Astrocyte of the cerebellum (primary cell): ENCODE results near the gene TTLL6.
A peak's percentile ranks its signal among the peaks of the same experiment; 100 is the strongest.

Experiments used
- DNase-seq: peaks from one replicate; pipeline ENCODE4 v3.0.0-alpha.2; 2011; ENCODE audit warnings: low read depth
- H3K4me3 ChIP-seq: 2 replicates; pipeline ENCODE4 v1.5.1; 2011; ENCODE audit warnings: mild to moderate bottlenecking, low read depth, low read length, moderate library complexity
- in situ Hi-C: cut with HindIII; loops from 2 replicates; pipeline ENCODE4 v1.10.0; 2017; ENCODE audit warnings: low sequenced_read_pairs
- TF ChIP-seq, protein P1 (sequence below): IDR thresholded peaks from 2 replicates; pipeline ENCODE4 v1.5.1; 2012; ENCODE audit warnings: low read length, low read depth, moderate library complexity, mild to moderate bottlenecking; ENCODE audit errors: missing control alignments

The TTLL6 gene

DNA sequence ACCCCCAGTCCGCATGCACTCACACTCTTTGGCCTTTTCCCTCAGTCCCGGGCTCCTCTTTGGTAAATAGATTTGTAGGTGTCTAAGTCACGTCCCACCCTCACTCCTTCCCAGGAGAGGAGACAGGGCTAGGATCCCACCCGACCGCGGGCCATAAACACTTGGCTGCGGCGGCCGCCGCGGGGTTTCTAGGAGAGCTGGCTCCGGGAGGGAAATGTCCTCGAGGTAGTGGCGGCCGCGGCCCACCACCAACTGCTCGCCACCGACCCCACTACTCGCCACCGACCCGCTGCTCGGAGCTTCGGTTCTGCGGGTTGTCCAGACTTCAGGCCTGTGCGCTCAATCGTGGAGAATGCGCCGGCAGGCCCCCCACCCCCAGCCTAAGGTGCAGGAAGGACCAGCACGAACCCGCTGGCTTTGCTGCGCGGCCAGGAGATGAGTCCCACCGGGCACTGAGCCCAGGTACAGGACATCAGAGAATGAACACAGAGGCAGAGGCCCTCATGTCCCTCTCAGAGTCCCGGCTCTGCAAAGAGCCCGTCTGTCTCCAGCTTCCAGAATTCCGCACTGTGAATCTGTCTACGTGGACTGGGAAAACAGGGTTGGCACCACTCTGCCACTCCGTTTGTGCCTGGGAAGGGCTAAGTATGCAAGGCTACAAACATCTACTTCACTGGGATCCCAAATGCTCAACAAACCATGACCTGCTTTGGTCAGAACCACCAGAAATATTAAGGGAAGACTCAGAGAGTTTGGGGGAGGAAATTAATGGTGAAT is 91.6 kb downstream of the TTLL6 start:
- TF ChIP-seq, protein P1, sequence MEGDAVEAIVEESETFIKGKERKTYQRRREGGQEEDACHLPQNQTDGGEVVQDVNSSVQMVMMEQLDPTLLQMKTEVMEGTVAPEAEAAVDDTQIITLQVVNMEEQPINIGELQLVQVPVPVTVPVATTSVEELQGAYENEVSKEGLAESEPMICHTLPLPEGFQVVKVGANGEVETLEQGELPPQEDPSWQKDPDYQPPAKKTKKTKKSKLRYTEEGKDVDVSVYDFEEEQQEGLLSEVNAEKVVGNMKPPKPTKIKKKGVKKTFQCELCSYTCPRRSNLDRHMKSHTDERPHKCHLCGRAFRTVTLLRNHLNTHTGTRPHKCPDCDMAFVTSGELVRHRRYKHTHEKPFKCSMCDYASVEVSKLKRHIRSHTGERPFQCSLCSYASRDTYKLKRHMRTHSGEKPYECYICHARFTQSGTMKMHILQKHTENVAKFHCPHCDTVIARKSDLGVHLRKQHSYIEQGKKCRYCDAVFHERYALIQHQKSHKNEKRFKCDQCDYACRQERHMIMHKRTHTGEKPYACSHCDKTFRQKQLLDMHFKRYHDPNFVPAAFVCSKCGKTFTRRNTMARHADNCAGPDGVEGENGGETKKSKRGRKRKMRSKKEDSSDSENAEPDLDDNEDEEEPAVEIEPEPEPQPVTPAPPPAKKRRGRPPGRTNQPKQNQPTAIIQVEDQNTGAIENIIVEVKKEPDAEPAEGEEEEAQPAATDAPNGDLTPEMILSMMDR: no peak
- DNase-seq: no peak
- in situ Hi-C loops: no loop called here
- H3K4me3 ChIP-seq: no peak overlapping the region

DNA sequence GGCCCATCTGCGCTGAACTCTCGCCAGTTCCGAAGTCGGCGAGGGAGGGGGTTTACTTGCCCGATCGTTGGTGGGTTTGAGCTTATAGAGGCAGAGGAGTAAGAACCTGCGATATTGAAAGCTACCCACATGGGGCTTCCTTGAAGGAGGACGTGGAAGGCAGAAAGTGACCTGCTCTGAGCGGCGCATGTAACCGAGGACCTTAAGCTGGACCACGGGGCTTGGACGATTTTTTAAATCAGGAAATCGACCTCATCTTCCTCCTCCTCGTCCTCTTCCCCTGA is 92.1 kb downstream of the TTLL6 start:
- in situ Hi-C loops: no loop called here
- no peak overlapping the region for H3K4me3 ChIP-seq
- TF ChIP-seq, protein P1: no peak
- DNase-seq: no peak

DNA sequence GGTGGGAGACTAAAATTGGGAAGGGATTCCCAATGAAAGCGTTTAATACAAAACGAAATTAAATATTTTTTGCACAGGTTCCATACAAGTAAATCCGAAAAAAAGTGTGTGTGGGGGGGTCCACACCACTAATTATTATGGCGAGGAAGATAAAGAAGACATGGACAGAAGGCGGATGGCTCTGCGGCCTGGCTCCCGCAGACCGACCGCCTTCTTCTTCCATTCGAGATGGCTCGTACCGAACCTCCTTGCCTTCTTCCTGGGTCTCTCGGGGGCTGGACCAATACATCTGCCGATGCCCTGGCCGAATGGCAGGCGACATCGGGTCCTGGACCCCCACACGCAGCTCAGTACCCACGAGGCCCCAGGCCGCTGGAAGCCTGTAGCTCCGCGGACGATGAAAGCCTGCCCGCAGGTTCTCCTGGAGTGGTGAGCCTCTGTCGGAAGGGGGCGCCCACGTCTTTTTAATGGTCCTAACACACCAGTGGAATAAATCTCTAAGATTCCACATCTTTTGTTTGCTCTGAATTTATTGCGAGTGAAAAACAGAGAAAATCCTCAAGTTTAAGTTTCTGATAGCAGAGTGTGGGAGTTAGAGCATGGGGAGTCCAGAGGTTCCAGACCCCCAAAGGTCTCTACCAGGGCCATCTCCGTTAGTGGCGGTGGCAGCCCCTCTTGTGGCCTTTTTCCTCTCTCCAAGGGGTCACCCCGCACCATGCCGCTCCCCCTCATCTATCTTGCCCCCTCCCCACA is 92.6 kb downstream of the TTLL6 start:
- peak; percentile 57 for DNase-seq
- in situ Hi-C loops: no loop called here
- no peak overlapping the region for H3K4me3 ChIP-seq
- TF ChIP-seq, protein P1: peak; percentile 81

DNA sequence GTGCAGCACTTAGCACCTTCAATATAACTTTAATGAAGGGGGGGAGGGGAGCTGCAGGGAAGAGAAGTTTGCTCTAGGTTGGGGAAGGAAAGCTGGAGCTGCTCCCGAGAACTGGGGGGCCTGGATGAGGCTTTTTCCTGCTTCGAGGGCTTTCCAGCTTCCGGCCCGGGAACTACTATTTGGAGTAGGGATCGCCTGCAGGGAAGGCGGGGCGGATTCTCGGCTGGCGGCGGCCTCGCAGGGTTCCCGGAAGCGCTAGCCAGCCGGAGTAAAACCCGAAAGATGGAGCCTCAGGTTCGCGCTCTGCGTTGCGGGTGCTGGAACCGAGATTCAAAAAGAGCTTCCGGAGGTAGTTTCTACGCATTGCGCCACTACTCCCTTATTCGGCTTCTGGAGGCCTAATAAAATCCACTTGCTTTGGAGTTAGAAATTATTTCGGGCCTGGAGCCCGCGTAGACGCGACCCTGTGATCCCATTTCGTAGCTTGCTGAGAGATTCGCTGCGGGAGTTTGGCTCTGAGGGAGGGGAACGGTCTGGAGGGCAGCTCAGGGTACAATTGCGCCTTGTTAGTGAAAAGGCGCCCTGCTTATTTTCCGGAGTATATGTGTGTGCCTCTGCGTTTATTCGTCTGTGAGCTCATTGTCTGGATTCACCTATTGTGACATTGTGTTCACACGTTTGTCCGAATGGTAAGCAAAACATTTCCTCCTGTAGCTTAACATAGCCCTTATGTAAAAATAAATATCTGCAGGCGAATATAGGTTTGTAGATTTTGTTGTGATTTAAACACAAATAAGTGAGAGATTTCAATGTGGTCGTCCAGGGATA is 93.4 kb downstream of the TTLL6 start:
- DNase-seq: no peak
- in situ Hi-C loops: no loop called here
- TF ChIP-seq, protein P1: no peak
- H3K4me3 ChIP-seq: no peak overlapping the region

DNA sequence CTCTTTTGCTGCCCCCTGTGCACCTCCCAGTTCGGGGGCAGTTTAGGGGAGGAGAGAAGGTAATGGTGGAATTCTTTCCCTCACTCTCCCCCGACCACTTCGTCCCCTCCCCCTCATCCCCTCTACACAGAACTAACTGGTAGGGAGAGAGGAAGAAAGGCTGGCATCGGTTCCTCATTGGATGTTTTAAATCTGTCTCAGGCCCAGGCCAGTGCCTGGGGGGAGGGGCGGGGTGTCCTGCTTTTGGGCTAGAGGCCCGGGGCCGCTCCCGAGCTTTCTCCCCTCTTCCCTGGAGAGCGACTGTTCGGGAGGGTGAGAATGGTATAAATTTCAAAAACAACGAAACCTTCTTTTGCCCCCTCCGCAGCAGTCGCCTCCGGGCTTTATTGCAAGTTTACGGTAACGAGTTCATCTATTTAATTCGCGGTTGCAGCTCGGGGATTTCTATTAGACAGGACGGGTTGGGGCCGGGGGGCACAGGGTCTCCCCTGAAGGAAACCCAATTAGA is 94.1 kb downstream of the TTLL6 start, which contains the start of gene PRAC2:
PRAC2 (plus strand) TSS at position 271 of the 508 bp plus-strand sequence. CDS start 1,226 bp downstream, outside the sequence.
- in situ Hi-C loops: no loop called here
- H3K4me3 ChIP-seq: no peak within 1 kb of the TSS
- TF ChIP-seq, protein P1: no peak
- DNase-seq: no peak
